Activated CD4-positive, CD25-positive, alpha-beta regulatory T cell treated with anti-CD3 and anti-CD28 coated beads, Interleukin-2, amount 50 U/mL, for 16 hours (primary cell): ENCODE data around the gene RHBDD1.

ENCODE experiments used
- DNase-seq: peaks from one replicate; pipeline ENCODE4 v3.0.0-alpha.2; 2020; ENCODE audit warnings: low read depth, low spot score

RHBDD1 gene

DNA sequence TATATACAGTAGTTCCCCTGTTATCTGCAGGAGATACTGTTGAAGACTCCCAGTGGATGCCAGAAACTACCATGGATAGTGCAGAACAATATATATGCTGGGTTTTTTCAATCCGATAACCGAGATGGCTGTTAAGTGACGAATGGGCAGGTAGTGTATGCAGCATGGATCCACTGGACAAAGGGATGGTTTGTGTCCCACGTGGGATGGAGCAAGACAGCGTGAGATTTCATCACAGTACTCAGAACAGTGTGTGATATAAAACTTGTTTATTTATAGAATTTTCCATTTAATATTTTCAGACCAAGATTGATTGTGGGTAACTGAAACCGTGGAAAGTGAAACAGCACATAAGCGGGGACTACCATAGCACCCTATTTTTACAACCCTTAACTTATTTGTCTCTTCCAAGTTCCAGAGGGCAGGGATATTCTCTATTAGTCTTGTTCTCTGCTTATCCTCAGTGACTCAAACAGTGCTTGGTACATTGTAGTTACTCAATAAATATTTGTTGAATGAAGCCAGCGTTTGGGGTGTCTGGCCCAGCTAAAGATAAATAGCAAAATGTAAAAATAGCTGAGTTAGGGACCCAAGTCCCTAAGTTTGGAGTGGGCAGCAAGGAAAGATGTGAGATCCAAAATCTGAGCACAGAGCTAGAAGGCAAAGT, 50.0 kb downstream of the RHBDD1 start:
- no peak for DNase-seq

DNA sequence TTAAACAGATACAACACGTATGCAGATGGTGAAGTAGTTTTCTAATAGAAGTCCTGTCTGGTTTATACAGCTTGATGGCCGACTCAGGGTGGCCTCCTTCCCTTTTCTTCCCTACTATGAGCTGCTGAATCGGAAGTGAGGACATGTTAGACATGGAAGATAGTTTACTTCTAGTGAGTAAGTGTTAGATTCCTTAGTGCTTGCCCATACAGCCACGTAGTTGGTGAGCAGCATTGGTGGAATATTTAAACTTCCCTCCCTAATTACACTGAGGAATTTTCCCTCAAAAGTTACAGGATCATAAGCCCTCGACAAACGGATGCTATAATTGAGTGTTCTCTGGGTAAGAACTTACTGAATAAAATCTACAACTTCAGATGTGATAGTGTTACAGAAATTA, 52.1 kb downstream of the RHBDD1 start:
- no peak for DNase-seq

DNA sequence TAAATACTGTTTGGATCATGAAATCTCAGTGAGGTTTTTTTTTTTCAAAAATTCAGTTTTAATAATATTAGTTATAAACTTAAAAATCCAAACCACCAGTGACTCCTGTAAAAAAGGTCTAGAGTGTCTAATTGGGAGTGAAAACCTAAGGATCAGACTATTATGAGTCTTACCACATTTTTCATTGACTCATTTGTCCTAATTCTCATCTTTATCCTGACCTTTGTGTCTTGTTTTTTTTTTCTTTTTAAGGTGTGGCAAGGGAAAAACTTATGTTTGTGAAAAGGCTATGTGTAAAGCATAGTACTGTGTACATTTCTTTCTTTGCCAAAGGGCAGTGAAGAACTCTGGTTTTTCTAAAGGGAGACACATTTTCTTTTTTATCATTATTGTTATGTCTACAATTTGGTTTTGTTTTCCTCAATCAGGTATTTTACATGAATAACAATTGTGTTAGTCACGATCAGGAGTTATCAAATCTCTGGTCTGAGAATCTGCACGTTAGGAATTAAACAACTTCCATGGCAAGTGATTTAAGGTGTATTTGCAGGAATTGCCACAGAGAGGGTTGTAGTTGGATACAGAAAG, 52.6 kb downstream of the RHBDD1 start:
- no peak for DNase-seq

DNA sequence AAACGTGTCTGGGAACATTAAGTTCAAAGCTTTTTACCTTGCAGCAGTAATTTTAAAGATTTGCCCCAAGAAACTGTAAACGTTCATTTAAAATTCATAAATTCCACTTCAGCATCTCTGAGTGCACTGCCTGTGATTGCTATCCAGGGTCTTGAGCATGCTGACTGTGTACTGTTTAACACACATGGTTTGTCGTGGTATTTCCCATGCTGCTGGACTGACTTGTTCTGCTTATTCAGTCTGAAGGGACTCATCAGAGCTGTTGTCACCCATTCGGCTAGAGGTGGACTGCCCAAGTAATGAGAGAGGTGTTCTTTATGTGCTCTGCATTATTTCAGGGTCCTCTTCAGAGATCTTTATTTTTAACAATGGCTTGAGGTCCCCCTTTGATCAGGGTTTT, 53.1 kb downstream of the RHBDD1 start:
- no peak for DNase-seq

DNA sequence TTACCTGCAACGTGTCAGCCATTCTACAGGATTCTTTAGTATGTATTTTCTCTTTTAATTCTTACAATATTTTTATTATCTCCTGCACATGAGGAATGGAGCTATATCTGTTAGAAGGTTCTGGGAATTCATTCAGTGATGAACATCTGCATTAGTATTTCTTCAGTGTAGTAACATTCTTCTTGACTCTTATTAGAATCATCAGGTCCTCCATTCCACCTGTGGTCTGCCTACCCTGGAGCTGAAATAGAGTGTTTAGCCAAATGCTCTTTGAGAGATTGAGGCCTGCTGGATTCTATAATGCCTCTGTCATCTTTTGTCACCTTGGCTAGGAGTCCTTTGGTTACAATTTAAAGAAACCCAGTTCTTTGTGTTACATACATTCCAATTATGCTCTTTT, 54.4 kb downstream of the RHBDD1 start:
- no peak for DNase-seq

DNA sequence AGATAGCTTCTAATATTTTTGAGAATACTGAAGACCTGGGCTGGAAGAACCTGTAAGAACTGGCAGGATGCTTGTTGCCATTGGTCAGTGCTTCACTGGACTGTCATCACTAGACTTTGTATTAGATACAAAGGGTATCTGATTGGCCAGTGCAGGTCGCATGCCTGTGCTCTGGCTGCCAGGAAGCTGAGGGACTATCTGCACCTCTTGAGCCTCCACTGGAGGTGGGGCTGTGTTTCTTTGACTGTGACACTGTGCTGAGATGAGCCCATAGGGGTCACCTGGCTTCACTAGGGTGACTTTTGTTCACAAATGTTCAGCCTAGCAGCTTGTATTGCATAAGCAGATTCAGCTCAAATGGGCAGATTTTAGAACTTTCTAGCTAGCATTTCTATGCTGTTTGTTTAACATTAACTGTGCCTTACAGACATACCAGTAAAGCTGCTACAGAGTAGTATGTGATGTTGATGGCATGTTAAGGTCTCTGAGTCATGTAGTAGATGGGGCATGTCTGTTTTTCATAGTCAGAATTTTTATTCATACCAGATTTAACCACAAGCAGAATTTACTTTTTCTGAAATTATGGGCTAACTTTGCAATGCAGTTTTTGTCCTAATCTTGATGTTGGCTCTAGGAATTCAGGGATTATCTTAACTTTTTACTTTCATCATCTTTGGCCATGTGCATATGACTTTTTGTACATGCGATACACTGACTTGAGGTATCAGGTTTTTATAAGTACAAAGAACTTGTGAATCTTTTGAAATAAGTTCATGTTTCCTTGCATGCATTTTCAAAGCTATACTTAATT, 56.1 kb downstream of the RHBDD1 start:
- DNase-seq: no peak

DNA sequence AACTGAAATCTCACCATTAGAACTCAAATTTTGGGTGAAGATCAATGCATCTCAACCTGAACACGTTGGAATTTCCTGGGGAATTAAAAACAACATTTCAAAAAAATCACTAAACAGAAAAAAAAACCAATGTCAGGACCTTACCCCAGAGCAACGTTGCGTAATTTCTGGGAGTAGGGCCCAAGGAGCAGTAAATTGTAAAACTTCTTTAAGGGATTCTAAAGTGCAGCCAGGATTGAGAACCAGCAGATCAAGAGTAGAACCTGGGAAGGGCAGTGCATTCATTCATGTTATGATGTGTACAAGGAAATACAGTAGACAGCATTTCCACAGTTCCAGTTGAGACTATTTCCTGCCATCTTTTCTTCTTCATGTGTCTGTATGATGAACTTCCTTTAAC, 56.9 kb downstream of the RHBDD1 start:
- no peak for DNase-seq

DNA sequence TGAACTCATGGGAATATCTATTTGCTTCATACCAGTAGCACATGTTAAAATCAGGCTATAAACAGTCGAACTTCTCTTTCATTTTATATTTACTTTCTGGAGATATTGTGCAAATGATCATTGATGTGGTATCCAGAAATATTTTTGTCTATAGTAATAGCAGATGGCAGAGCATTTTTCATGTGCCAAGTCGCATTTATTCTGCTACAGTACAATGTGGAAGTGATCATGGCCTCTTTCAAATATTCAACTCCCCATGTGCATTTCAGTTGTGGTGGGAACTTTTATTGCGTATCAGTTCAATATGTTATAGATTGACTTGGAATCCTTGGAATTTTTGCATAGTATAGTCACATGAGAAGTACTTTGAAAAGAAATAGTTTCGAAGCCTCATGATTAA, 57.4 kb downstream of the RHBDD1 start:
- DNase-seq: no peak

DNA sequence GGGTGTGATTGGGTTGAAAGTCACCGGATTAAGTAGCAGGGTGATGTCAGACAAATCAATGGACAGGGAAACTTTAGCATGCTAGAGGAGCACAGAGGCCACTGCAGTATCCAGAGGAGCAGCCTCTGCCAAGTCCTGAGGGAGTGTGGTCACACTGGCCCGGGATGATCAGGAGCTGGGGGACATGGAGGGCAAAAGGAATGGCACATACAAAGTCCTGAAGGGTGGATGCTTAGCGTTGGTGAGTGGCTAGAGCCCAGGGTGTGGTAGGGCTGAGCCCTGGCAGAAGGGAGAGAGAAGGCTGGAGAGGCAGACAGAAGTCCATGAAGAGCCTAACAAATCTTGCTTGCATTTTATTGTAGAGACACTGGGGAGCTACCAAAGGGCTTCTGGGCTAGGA, 58.9 kb downstream of the RHBDD1 start:
- DNase-seq: no peak

DNA sequence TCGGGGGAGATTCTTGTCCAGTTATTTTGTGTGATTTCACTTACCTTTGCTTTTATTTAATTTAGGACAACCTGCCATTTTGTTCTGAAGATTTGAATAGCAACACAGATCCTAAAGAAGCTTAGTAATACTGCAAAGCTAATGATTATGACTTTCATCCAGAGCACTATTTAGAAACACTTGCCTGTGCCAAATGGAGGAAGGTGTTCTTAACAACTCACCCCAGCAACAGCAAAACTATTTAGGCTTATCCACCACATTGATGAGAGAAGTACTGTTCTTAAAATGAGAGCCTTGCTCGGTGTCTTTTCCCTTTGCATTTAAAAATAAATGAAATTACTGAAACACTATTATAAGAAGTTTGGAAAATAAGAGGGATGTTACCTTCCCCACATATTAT, 59.7 kb downstream of the RHBDD1 start:
- DNase-seq: no peak

DNA sequence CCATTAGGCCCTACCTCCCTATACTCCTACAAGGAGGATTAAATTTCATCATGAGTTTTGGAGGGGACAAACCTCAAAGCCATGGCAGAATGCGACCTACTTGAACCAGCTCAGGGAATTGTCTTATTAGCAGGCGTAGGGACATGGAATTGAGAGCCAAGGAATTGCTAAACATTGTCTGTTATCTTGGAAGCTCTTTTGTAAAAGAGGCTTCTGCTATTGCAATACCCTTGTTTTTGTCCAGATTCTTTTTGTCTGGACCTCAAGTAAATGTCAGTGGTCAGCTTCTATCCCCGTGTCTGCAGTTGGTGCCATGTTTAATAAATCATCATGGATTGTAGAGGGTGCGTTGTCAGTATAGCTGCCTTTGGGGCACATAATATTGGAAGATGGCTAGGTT, 62.3 kb downstream of the RHBDD1 start:
- no peak for DNase-seq

DNA sequence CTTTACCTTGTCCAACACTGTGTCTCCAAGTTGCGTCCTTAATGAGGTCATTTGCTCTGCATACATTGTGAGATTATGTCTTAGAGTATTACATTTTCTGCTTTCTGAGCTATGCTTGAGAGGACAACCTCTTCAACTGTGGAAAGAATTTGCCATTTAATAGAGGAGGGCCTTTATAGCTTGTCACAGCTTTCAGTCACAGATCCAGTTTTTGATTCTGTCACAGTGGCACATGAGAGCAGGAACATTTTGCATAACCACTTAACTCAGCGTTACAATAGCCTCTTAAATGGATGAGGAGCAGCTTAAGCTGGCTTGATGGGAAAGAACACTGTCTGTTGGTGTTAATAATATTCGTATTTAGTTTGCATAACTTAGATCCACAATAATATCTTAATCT, 63.0 kb downstream of the RHBDD1 start:
- DNase-seq: no peak

DNA sequence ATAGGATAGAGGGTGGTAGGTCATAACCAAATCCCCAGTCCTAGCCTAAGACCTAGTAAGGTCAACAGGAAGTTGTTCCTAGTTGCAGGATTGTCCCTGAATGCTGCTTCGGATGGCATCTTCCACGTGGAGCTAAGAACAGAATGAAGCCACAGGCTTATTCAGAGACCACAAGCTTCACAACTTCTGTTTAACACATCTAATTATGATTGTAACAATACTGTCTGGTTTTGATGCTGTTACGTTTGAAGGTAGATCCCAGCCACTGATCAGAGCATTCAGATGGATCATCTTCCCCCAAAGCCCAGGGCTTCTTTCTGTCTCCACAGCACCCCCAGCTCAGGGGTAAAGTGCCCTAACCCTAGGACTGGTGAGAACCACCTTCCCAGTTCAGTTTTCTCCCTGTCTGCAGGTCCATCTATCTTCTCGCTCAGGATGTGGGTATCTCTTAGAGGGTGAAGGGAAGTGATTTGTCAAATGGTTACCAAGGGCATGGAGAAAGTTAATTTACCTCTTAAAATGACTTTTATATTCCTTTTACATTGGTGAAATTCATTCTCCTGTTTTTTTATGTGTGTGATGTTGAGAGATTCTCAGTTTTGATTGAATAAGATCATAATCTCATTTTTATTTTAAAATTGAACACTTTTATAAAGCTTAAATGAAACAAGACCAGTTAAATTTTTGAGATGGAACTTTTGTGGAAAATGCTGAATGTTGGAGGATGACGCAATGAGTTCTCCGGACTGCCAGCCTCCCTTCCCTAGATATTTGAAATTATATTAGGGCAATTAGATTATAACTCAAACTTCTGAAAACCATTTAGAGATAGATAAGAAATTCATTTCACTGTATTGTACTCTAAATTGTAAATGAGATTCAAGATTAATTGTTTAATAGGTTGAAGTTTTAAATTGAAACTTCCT, 66.5 kb downstream of the RHBDD1 start:
- no peak for DNase-seq

DNA sequence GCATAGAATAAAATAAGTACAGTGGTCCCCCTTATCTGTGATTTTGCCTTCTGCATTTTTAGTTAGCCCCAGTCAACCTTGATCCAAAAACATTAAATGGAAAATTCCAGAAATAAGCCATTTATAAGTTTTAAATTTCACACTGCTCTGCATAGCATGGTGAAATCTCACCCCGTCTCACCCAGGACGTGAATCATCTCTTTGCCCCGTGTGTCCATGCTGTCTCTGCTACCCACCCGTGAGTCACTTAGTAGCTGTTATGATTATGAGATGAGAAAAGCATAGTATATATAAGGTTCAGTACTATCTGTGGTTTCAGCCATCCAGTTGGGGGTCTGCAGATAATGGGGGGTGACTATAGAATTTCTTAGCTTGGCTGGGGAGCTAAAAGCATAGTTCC, 67.3 kb downstream of the RHBDD1 start:
- DNase-seq: no peak

DNA sequence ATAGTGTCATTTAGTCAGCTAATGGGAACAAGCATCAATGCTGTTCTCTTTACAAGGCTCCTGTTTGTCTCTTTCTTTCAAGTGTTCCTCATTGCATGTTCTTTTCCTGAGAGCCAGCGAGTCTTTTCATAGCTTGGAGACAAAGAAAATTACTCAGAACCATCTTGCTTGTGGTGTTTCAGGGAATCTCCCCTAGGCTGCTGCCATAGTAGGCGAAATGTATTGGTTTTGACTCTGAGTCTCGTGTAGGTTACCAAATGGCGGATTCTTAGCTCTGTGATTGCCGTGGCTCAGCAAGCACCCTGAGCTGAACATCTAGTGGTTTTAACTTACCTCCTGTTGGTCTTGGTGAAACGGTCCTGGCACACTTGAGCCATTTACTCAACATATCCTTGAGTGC, 68.7 kb downstream of the RHBDD1 start:
- DNase-seq: no peak

DNA sequence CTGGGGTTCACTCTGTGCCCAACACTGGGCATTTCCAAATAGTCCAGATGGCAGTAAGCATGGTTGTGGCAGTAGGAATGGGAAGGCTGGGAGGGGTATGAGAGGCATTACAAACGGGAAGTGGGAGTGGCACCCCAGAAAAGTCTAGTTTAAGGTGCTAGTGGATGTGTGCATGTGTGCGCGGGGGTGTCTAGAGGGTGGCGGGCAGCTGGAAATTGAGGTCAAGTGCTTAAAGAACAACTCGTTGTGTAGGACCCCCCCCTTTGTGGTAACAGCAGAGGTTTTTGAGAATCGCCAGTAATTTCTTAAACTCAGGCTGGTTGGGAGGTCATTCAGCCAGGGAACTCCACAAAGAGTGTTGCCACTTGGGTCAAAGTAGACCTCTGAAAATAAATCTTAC, 69.9 kb downstream of the RHBDD1 start:
- DNase-seq: no peak

DNA sequence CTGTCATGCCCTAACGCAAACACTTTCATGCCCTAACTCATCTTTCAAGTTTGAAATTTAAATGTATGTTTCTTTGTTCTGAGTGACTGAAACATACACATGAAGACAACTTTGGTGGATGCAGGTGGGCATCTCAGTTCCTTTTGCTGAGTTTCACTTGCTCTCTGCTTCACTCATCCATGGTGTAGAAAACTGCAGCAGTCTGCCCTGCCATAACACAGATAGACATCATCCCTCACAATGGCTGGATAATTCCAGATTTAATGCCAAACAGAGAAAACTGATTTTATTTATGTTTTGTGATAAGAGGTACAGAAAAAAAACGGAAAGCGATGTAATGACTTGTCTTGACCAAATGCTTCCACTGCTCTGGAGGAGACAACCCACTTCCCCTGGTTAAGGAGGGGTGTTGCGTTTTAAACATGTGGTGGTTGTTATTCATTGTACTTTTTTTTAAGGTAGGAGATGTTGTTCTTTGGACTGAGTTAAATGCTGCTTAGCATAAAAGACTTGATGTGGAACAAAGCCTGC, 70.4 kb downstream of the RHBDD1 start:
- DNase-seq: no peak

DNA sequence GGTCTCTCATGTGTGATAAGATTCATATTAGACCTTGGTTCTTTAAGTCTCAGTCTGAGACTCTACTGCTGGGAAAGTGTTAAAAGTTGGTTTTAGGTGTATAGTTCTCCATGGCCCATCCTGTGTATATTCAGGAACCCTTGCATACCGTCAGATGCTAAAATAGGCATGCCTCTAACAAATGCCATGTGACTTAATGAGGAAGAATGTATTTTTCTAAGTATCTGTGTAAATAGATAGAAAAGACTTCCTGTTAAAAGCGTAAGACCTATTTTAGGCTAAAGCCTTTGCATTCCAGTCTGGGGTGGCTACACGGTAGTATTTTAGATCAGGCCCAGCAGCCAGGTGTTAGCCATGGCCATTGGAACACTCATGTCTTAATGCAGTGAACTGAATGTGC, 73.3 kb downstream of the RHBDD1 start:
- no peak for DNase-seq

DNA sequence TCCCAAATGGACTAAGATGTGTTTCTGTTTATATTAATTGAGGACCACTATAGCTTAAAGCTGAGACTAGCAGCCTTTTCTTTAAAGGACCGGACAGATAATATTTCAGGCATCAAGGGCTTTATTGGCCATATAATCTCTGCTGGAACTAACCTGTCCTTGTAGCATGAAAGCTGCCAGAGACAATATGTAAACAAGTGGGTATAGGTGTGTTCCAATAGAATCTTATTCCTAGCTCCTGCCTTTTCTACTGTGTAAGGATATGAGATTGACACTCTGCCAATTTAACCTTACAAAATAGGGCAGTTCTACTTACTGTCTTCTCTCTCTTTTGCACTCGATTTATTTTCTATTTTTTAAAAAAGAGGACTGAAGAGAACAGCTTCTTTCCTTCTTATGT, 74.0 kb downstream of the RHBDD1 start:
- DNase-seq: no peak

DNA sequence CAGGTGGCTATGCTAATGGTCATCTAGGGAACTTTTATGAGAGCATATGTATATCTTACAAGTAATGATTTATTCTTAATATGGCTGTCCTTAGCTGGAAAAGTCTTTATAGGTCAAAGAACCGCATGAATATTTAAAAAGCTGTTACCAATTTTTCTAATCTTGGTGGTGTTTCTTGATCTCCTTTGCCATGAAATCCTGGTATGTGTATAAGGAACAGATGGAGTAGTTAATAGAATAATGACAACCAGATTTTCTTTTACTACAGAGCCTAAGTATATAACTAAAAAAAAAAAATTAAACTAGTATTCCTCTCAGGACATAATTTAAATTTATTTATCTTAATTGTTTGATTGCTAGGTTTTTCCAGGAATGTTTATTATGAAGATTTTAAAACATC, 74.5 kb downstream of the RHBDD1 start:
- no peak for DNase-seq

DNA sequence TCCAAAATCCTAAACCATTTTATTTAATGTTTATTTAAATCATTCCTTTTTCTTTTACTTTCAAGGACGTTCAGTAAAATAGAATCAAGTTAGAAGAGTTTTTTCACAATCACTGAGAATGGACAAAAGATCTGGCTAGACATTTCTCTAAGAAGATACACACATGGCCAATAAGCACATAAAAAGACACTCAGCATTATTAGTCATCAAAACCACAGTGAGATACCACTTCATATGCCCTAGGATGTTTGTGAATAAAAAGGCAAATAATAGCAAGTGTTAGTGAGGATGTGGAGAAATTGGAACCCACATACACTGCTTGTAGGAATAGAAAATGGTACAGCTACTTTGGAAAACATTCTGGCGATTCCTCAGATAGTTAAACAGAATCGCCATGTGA, 76.1 kb downstream of the RHBDD1 start:
- DNase-seq: no peak

DNA sequence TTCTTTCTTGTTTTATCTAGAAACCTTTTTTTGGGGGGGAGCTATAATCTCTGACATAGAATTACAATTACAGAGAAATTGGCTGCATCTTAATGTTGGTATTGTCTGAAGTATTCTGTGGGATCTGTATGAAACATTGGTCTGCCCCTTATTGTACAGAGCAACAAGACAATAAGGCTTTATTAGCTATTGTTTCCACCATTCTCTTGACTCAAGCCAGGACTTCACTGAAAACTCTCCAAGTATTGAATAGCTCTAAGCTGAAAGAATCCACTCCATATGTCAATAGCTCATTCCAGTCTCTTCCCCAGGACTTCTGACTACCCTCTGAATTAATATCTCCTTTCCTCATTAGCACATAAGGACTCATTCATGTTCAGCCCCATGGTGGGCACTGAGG, 77.8 kb downstream of the RHBDD1 start:
- DNase-seq: no peak
